GM19455 (cell line): ENCODE results near the gene ARNT2.
"Not testable (repeated sequence)": the region's sequence is repeated elsewhere in the genome, so short reads cannot be mapped to it uniquely, and the experiment has no call there.

Source experiments
- ATAC-seq: cut with Tn5 transposase; IDR thresholded peaks from one replicate; pipeline ENCODE4 v1.9.1; 2021; ENCODE audit not compliant: unreplicated experiment

ARNT2 gene

GRCh38 chr15:80643431-80643951, 239.3 kb downstream of the ARNT2 start:
- no peak for ATAC-seq

DNA sequence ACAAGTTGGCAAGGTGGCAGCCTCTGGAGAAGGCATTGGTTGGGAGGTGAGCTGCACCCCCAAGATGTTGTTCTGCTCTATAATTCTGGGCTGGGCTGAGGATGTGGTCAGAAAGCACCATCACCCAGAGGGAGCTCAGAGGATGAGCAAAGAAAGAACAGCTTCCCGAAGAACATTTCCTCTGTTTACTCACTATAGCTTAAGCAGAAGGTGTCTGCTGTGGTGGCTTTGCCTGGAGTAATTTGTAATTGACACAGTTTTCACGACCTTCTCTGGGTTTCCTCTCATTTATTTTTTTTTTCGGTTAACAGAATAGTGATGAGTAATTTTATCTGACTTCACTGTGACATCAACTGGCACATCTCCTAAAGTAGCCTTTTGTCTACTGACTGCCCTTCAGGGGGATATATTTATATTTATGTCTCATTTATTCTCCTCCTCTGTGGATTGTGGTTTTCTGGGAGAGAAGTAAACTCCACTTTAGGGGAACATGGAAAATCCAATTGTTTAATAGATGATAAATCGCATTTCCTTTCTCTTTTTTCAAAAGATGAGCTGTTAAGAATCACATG, 241.4 kb downstream of the ARNT2 start:
- ATAC-seq: no peak

- ATAC-seq: not testable (repeated sequence)
Observed at GRCh38 chr15:80647424-80647823, 243.2 kb downstream of the ARNT2 start.
